Trophoblast cell (in vitro differentiated cells and primary cell): ENCODE data around the gene MITF.
A peak's percentile ranks its signal among the peaks of the same experiment; 100 is the strongest.

Source experiments
- DNase-seq, 2 donors: peaks; one replicate each; pipeline ENCODE4 v3.0.0-alpha.2; 2016
- H2AFZ ChIP-seq: 2 replicates; pipeline ENCODE4 v1.6.1; 2013; ENCODE audit warnings: low read length, moderate library complexity, mild to moderate bottlenecking; ENCODE audit not compliant: insufficient read depth, poor library complexity
- H2AK5ac ChIP-seq: 2 replicates; pipeline ENCODE4 v1.6.1; 2013; ENCODE audit warnings: mild to moderate bottlenecking, low read length
- H2BK120ac ChIP-seq: 2 replicates; pipeline ENCODE4 v1.6.1; 2013; ENCODE audit warnings: low read length, mild to moderate bottlenecking, moderate library complexity; ENCODE audit not compliant: insufficient read depth, poor library complexity
- H2BK12ac ChIP-seq: 2 replicates; pipeline ENCODE4 v1.6.1; 2013; ENCODE audit warnings: mild to moderate bottlenecking, low read length, moderate library complexity
- H2BK5ac ChIP-seq: 2 replicates; pipeline ENCODE4 v1.6.1; 2013; ENCODE audit warnings: low read length, low read depth, moderate library complexity, mild to moderate bottlenecking; ENCODE audit not compliant: poor library complexity
- H3K14ac ChIP-seq: 2 replicates; pipeline ENCODE4 v1.6.1; 2013; ENCODE audit warnings: mild to moderate bottlenecking, low read length
- H3K18ac ChIP-seq: 2 replicates; pipeline ENCODE4 v1.6.1; 2013; ENCODE audit warnings: mild to moderate bottlenecking, low read length
- H3K23ac ChIP-seq: 2 replicates; pipeline ENCODE4 v1.6.1; 2013; ENCODE audit warnings: low read length
- H3K27ac ChIP-seq: 2 replicates; pipeline ENCODE4 v1.5.1; 2013; ENCODE audit warnings: low read depth, mild to moderate bottlenecking, inconsistent platforms, low read length, moderate library complexity
- H3K27me3 ChIP-seq: 2 replicates; pipeline ENCODE4 v1.6.1; 2013; ENCODE audit warnings: inconsistent platforms, mild to moderate bottlenecking, low read length, moderate library complexity; ENCODE audit not compliant: insufficient read depth
- H3K36me3 ChIP-seq, 2 experiments: 1 replicate in 1 of 2; 2 replicates in 1 of 2; pipeline ENCODE4 v1.6.1; 2013; ENCODE audit warnings: low read length in 2 of 2, mild to moderate bottlenecking in 2 of 2, moderate library complexity in 1 of 2; ENCODE audit not compliant: insufficient read depth in 2 of 2, control insufficient read depth in 1 of 2
- H3K4ac ChIP-seq: 2 replicates; pipeline ENCODE4 v1.6.1; 2013; ENCODE audit warnings: low read depth, mild to moderate bottlenecking, low read length, moderate library complexity
- H3K4me1 ChIP-seq, 2 experiments: 1 replicate in 1 of 2; 2 replicates in 1 of 2; pipeline ENCODE4 v1.6.1; 2013; ENCODE audit warnings: low read length in 2 of 2, mild to moderate bottlenecking in 2 of 2, moderate library complexity in 1 of 2; ENCODE audit not compliant: insufficient read depth in 2 of 2, control insufficient read depth in 1 of 2
- H3K4me2 ChIP-seq: 2 replicates; pipeline ENCODE4 v1.6.1; 2013; ENCODE audit warnings: inconsistent platforms, mild to moderate bottlenecking, low read length, moderate library complexity
- H3K4me3 ChIP-seq: 2 replicates; pipeline ENCODE4 v1.5.1; 2013; ENCODE audit warnings: mild to moderate bottlenecking, low read depth, low read length, inconsistent platforms
- H3K79me1 ChIP-seq: one replicate; pipeline ENCODE4 v1.6.1; 2013; ENCODE audit warnings: low read length
- H3K79me2 ChIP-seq: 2 replicates; pipeline ENCODE4 v1.6.1; 2013; ENCODE audit warnings: low read length, mild to moderate bottlenecking; ENCODE audit not compliant: control insufficient read depth, insufficient read depth, poor library complexity
- H3K9ac ChIP-seq: 2 replicates; pipeline ENCODE4 v1.6.1; 2013; ENCODE audit warnings: mild to moderate bottlenecking, low read length
- H3K9me3 ChIP-seq: 2 replicates; pipeline ENCODE4 v1.6.1; 2013; ENCODE audit warnings: low read depth, mild to moderate bottlenecking, control low read depth, inconsistent platforms, low read length; ENCODE audit not compliant: insufficient read depth
- H4K12ac ChIP-seq: 2 replicates; pipeline ENCODE4 v1.6.1; 2013; ENCODE audit warnings: low read depth, mild to moderate bottlenecking, low read length, moderate library complexity
- H4K8ac ChIP-seq: 2 replicates; pipeline ENCODE4 v1.6.1; 2013; ENCODE audit warnings: low read depth, mild to moderate bottlenecking, low read length, moderate library complexity
- H4K91ac ChIP-seq: one replicate; pipeline ENCODE4 v1.6.1; 2013; ENCODE audit warnings: low read depth, mild to moderate bottlenecking, low read length, moderate library complexity
- WGBS: extraction: QIAGEN DNeasy Blood & Tissue Kit; methylation state at CpG from one replicate; pipeline ENCODE4 v1.1.7; 2013; ENCODE audit warnings: missing lambda C conversion rate; ENCODE audit not compliant: insufficient read length, insufficient coverage; ENCODE audit errors: extremely low coverage; 5-methylcytosine and 5-hydroxymethylcytosine counted together

Gene MITF

DNA sequence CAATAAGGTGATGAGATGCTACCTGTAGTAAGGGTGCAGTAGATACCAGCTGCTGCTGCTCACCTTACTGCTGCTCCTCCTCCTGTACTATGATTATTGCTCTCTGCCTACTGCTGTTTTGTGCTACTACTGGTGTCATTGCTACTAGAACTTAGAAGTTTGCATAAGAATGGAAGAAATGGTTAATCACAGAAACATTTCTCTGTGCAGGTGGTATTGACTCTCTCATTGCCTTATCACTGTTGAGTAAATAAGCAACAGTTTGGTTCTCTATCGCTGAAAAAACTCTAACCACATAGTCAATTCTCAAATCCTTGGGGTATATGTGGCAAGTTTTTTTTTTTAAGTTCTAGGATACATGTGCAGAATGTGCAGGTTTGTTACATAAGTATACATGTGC is 16.5 kb downstream of the MITF start:
- Histone ChIP-seq H3K14ac (no peak overlapping the region), H3K9ac (no peak overlapping the region), H3K18ac (no peak overlapping the region), H4K12ac (no peak overlapping the region), H3K23ac (no peak overlapping the region), H2AFZ (no peak overlapping the region), H3K9me3 (peaks cover 2% of the 10 kb centered on the region), H3K4ac (no peak overlapping the region), H4K91ac (no peak overlapping the region), H3K4me3 (no peak overlapping the region), H3K79me2 (no peaks in the 10 kb centered on the region), H3K4me1 (no peaks in the 10 kb centered on the region), H4K8ac (no peak overlapping the region), H2BK12ac (no peak overlapping the region), H2BK120ac (no peak overlapping the region), H2BK5ac (no peak overlapping the region), H3K27me3 (no peaks in the 10 kb centered on the region), H3K79me1 (no peaks in the 10 kb centered on the region), H3K27ac (no peak overlapping the region), H3K4me2 (no peak overlapping the region), H2AK5ac (no peak overlapping the region), H3K36me3 (no peaks in the 10 kb centered on the region)
- DNase-seq: no peak
- WGBS: no CpG with 5 or more reads among the region's 1 CpG

DNA sequence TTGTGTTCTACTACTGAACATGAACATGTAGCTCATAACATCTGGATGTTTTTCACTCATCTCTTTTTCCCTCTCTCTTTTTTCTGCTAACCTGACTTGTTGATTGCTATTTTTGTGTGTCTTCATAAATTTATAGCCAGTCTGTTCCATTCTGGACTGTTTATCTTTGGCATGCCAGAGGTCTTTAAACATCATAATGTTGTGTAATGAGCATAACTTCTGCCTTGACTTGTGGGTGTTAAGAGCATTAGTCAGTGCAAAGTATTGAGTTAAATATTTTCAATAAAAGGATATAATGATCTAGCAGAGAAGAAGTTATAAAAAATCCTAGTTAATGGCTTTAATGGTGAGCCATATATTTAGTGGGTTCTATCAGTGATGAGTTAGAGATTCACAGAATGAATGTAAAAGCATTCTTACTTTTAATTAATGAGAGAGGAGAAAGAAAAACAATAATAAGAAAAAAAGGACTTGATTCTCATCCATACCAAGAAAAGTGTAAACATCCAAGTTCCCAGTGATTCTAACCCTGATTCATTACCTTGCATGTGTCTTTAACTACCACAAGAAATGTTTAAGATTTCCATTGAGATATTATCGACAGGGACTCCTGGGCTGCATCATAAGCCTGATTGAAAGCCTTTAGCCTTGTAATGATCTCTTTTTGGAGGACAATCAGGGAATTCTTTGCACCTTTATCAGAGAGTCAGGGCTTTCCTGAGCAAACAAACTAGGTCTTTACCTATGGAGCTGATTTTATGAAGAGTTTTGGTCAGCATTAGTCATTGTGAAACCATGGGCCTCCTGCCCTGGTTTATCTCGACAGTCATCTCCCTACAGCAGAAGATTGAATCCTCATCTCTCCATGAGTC is 22.9 kb downstream of the MITF start:
- Histone ChIP-seq H4K91ac (no peak overlapping the region), H2BK12ac (no peak overlapping the region), H3K9ac (no peak overlapping the region), H3K4me2 (no peak overlapping the region), H3K36me3 (no peaks in the 10 kb centered on the region), H3K4me1 (peaks cover 2% of the 10 kb centered on the region in 2 experiments), H2BK5ac (no peak overlapping the region), H3K27ac (no peak overlapping the region), H3K18ac (no peak overlapping the region), H3K79me2 (no peaks in the 10 kb centered on the region), H2AK5ac (no peak overlapping the region), H3K23ac (no peak overlapping the region), H2AFZ (no peak overlapping the region), H4K8ac (no peak overlapping the region), H3K9me3 (no peaks in the 10 kb centered on the region), H4K12ac (no peak overlapping the region), H3K4ac (no peak overlapping the region), H3K14ac (no peak overlapping the region), H3K4me3 (no peak overlapping the region), H3K79me1 (peaks cover 4% of the 10 kb centered on the region), H3K27me3 (no peaks in the 10 kb centered on the region), H2BK120ac (no peak overlapping the region)
- no CpG with 5 or more reads among the region's 2 CpGs for WGBS
- DNase-seq: peak; percentile 56 to 79

DNA sequence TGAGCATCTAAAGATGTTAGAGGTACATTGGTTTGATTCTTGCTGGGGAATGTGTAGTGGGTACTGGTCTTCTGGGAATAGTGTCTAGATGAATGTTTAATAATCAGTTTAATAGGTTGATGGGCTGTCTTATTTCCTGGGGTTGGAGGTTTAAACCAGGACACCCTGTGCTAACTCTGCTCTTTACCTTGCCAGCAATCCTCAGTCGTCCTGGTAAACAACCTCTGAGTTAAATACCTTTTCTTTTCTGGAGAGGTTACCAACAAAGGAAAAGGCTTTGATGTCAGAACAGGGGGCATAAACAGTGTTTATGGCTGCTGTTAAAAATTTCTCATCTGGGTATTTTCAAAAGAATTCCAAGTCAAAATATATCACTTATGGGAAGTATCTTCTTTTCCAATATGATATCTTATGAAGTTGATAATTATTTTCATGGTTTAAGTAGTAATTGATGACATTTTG is 23.5 kb downstream of the MITF start:
- H3K4me2 ChIP-seq: no peak overlapping the region
- H4K91ac ChIP-seq: no peak overlapping the region
- WGBS: no CpG with 5 or more reads among the region's 1 CpG

DNA sequence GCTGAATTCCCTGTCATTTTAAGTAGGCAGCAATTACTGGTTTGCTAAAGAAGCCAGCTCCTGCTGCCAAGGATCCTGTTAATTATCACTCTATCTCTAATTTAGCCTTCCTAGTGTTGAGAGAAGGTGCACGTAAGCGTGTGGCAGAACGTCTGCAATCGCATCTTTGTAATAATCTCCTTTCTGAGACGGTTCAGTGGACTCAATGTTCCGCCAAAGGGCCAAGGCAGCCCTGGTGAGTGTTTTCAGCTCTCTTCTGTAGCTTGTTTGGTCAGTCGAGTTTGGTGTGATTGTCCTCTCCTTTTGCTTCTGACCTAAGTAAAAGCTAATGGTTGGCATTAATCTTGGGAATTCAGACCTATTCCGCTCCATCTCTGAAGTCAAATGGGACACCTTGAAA is 24.2 kb downstream of the MITF start:
- Histone ChIP-seq H3K18ac (no peak overlapping the region), H3K23ac (no peak overlapping the region), H3K36me3 (no peaks in the 10 kb centered on the region), H2BK5ac (no peak overlapping the region), H4K12ac (no peak overlapping the region), H3K27me3 (no peaks in the 10 kb centered on the region), H3K4me2 (no peak overlapping the region), H3K9ac (no peak overlapping the region), H4K91ac (no peak overlapping the region), H3K4me3 (no peak overlapping the region), H2BK12ac (no peak overlapping the region), H3K27ac (no peak overlapping the region), H4K8ac (no peak overlapping the region), H2BK120ac (no peak overlapping the region), H2AFZ (no peak overlapping the region), H3K79me1 (peaks cover 4% of the 10 kb centered on the region), H2AK5ac (no peak overlapping the region), H3K4ac (no peak overlapping the region), H3K9me3 (no peaks in the 10 kb centered on the region), H3K4me1 (peaks cover 2% of the 10 kb centered on the region in 2 experiments), H3K79me2 (no peaks in the 10 kb centered on the region), H3K14ac (no peak overlapping the region)
- DNase-seq: no peak
- WGBS: no CpG with 5 or more reads among the region's 8 CpGs

More for the DNA sequence above, 23.5 kb downstream of the MITF start:
- H2BK5ac ChIP-seq: no peak overlapping the region
- no peak overlapping the region for H3K23ac ChIP-seq
- H3K79me2 ChIP-seq: no peaks in the 10 kb centered on the region
- H3K4me1 ChIP-seq: peaks cover 2% of the 10 kb centered on the region in 2 experiments
- H3K9me3 ChIP-seq: no peaks in the 10 kb centered on the region
- H3K4ac ChIP-seq: no peak overlapping the region
- H4K8ac ChIP-seq: no peak overlapping the region
- H2BK12ac ChIP-seq: no peak overlapping the region
- H3K36me3 ChIP-seq: no peaks in the 10 kb centered on the region
- no peak overlapping the region for H3K14ac ChIP-seq
- H2AK5ac ChIP-seq: no peak overlapping the region
- no peak overlapping the region for H4K12ac ChIP-seq
- DNase-seq: no peak
- H3K27ac ChIP-seq: peak overlapping the region; percentile 49
- H3K9ac ChIP-seq: no peak overlapping the region
- H3K27me3 ChIP-seq: no peaks in the 10 kb centered on the region
- peaks cover 4% of the 10 kb centered on the region for H3K79me1 ChIP-seq
- no peak overlapping the region for H2BK120ac ChIP-seq
- H3K18ac ChIP-seq: no peak overlapping the region
- H3K4me3 ChIP-seq: no peak overlapping the region
- H2AFZ ChIP-seq: no peak overlapping the region
